NCI-H446 treated with DMSO at 0.1 percent for 48 hours (cell line): ENCODE measurements around the gene PLEKHG4B.
A peak's percentile ranks its signal among the peaks of the same experiment; 100 is the strongest.

Experiments used
- DNase-seq: peaks from one replicate; lab custom pipeline; 2025; lab: John Stamatoyannopoulos, UW

Gene PLEKHG4B

GRCh38 chr5:76358-77169 is 15.4 kb upstream of the PLEKHG4B start:
- DNase-seq: no peak

GRCh38 chr5:77170-77501 is 14.8 kb upstream of the PLEKHG4B start:
- no peak for DNase-seq

DNA sequence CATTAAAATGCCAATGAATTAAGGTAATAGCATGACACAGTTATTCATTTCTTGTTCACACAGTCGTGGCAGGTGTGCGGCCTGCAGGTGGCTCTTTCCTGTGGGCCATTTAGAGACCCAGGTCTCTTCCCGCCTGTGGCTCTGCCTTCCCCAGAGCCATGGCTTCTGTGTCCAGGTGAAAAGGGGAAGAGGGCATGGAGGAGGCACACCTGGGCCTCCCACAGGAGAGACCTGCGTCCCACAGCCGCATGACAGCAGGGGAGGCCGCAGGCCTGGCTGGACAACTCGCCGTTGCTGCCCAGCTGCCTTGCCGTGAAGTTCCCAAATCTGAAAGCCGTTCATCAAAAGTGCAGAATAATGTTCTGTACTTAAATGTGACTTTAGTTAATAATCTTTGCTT is 14.4 kb upstream of the PLEKHG4B start:
- DNase-seq: no peak

DNA sequence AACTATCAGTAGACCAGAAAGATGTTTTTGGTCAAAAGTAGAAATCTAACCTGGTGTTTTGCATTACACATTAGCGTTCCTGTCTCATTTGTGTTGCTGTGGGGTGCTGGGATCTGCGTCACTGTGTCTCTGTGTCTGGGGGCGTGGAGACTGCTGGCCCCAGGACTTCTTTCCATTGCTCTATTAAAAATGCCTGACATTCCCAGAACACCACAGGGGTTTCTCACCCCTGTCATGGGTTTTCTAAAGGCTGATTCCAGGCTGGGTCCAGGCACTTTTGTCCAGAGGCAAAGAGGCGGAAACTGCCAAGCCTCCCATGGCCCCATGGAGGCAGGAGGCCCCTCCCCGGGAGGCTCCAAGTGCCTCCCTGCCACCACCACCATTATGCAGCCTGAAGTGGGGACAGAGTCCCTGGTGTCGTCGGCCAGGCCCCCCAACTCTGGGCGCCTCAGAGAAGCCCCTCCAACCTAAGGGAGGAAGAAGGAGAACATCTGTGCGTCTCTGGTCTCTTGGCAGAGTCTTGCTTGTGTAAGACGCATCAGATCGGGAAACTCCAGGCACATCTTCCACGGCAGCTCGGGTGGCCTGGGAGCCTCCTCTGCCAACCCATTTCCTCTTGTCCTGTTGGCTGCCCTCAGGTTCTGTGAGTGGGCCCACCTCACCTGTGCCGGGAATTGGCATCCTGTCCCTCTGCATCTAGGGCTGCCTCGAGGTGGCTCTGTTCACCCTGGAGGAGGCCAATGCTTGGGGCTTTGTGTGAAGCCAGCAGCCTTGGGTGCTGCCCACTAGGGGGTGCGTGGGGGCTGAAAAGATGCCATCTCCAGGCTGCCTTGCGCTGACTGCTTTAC is 13.8 kb upstream of the PLEKHG4B start:
- peak; percentile 6 for DNase-seq

DNA sequence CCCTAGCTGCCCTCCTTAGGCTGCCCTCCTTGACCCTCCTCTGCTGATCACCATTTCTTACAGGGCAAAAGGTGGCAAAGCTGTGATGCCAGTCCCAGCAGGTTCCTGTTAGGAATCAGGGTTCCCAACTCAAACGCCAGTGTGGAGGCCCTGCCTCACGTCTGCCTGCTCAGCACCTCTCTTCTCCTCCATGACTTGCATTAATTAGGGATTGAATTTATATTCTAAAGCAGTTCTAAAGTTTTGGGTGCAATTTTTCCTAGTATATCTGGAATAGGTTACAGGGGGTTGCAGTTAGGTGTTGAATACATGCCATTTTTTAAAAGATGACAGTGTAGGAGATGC is 13.2 kb upstream of the PLEKHG4B start:
- no peak for DNase-seq

DNA sequence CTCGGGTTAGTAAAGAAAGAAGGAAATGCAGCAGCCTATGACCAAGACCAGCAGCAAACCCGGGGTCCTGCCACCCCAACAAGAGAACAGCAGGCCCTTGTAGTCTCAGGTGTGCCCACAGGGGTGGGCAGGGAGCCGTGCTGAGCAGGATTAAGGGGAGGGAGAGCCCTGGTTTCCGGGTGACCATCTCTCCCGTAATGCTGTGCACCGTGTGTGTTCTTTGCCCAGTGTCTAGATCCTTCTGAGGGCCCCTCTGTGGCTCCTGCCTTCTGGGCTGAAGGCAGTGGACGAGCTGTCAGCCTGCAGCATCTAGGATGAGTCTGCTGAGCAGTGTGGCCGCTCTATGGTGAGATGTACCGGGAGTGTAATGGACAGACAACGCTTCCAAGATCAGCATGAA is 12.7 kb upstream of the PLEKHG4B start:
- DNase-seq: no peak

DNA sequence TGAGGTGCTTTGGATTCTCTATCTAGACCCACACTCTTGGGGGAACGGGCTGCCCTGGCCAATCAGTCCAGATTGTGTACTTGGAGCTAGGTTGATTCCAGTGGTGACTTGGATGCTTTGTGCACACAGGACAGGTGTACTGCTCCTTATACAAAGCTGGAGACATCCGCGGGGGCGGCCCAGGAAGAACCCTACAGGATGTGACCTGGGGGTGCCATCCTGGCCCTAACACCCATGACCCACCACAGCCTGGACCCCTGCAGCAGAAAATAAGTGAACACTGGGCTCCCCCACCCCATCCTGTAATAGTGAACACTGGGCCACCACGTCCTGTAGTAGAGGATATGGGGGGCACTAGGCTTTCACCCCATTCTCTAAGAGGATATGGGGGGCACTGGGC is 12.1 kb upstream of the PLEKHG4B start:
- no peak for DNase-seq

DNA sequence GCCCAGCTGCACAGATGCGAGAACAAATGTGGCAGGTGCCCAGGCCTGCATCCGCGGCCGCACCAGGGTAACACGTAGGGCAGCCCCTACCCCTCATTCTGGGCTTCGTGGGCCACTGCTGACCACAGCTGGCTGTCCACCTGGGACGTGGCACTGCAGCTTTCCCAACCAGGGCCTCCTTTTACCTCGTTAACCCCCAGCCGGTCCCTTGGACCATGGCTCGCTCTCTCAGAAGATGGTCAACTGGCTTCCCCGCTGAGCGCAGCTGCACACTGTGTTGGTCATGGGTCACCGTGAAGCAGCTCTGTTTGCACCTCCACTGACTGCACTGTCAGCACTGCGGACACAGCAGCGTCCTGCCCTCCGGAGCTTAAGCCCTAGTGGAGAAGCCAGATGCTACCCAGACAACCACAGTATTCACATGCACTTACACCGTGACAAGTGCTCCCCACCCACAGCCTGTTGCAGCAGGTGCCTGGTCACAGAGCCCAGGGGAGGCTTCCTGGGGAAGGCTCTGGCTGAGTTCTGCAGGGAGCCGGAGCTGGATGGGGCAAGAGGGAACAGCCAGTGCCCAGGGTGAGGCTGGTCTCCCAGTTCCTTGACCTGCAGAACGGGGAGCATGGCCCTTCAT is 10.5 kb upstream of the PLEKHG4B start:
- no peak for DNase-seq

DNA sequence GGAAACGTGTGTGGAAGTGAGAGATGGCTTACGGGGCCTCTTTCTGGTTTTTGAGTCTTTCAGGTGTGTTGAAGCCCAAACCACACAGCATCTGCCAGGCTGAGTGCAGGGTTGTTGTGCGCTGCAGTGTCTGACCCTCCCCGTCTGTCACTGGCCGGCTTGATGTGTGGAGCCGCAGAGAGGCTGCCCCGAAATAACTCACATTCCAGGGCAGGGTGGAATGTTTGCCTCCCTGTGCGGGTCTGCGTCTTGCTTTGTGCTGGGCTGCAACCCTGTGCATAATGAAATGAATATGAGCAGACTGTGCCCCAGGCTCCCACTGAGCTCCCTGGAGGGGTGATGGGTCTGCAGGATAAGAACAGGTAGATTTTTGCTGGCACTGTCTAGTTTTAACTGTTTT is 9.9 kb upstream of the PLEKHG4B start:
- DNase-seq: no peak

- DNase-seq: no peak
Observed at GRCh38 chr5:82570-82969, 9.4 kb upstream of the PLEKHG4B start.

GRCh38 chr5:83029-83428 is 8.9 kb upstream of the PLEKHG4B start:
- no peak for DNase-seq

GRCh38 chr5:85334-85995 is 6.5 kb upstream of the PLEKHG4B start:
- DNase-seq: no peak

- no peak for DNase-seq
Observed at GRCh38 chr5:89337-90286, 2.4 kb upstream of the PLEKHG4B start.

DNA sequence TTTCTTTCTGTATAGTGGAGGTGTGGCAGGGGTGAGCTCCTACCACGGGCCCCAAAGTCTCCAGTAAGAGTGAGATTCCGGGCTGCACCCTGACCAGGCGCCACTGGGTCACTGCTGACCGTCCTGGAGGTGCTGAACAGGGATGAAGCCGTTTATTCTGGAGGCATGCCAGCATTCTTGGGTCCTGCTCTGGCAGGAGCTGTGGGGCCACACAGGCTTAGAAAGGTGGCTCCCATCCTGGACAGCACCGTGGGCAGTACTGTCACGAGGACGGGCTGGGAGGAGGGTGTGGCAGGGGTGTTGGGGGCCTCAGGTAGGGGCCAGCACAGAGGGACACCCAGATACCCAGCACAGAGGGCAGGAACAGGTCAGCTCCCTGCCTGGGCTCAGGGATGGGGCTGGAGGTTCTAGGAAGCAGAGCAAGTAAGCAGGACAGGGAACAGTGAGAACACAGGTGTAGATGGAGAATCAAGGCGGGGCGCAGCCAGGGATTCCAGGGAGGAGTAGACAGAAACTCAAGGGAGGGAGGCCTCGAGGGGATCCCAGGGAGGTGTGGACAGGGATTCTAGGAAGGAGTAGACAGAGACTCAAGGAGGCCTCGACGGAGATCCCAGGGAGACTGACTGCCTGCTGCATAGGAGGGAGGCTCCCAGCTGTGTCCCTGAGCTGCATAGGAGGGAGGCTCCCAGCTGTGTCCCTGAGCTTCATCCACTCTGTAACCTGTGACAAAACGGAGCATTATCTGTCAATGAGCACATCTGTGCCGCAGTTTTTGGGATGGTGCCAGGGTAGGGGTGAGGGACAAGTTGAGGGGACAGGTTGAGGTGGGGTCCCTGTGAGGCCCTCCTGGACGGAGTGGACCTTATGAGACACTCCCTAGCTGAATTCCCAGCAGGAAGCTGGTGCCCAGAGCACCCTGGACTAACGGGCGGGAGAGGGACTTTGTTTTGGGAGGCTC is 1.1 kb upstream of the PLEKHG4B start:
- DNase-seq: no peak

- DNase-seq: no peak
Observed at GRCh38 chr5:92401-93220, 643 bp downstream of the PLEKHG4B start.

GRCh38 chr5:93221-93980 is 1.4 kb downstream of the PLEKHG4B start:
- DNase-seq: no peak

DNA sequence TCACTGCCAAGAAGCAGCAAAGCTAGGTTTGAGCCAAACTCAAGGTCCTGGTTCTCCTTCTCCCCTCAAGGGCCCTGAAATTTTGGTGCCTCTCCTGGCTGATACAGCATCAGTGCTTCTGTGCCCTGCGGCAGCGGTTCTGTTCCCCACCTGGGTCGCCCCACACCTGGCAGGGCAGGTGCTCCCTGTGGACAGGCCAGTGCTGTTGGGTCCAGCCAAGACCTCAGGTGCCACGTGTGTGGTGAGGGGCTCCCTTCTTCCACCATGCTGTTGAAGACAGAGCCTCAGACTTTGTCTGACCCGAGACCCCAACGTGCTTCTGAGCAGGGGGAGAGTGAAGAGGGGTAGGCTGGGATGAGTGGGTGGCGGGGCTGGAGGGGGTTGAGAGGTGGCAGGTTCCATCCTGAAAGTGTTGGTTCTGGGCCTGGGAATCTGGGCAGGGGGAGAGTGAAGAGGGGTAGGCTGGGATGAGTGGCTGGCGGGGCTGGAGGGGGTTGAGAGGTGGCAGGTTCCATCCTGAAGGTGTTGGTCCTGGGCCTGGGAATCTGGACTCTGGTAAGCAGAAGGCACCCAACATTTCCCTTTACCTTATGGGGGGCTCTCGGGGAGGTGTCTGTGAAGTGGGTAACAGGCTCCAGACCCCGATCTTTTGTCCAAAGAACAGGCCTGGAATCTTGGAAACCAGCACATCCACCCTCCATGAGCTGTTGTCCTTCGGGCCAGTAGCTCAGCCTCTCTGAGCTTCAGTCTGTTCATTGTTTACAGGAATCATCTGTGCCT is 2.3 kb downstream of the PLEKHG4B start:
- DNase-seq: no peak
